ENCODE data around the gene BRD1.

BRD1 gene

DNA sequence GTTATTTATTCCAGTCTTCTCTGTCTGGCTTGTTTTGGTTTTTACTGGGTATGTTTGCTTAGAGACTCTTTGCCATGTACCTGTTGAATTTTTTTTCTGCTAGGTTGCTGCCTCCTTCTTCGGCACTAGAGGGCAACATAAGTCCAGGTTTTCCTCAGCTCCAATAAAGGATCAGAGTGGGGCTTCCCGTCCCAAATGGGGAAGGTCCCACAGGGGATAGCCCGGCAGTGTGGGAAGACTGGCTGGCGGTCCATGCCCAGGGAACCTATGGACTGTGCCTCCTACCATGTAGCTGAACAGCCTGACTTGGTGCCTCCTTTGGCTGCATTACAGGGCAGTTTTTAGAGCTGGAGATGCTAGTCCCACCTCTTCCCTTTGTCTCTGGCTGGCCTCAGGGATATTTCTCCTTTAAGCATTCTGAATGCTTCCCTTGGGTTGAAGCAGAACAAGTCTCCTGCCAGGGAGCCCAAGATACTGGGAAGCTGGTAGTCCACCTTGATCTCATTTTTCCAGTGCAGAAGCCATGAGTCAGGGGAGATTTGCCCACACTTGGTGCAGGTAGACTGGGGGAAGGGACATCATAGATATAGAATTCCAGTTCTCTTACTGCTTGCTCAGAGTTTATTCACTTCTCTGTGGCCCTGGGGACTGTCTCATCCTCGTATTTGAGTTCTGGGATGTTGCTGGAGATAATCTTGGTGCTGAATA, 60.2 kb downstream of the BRD1 start:
- no peak overlapping the region for H3K27ac ChIP-seq (replicated peaks)
- TF ChIP-seq GABPA (IDR thresholded peaks at IDR 0.05; ENCODE audit: low read depth), result no peak
- TF ChIP-seq, protein P1, sequence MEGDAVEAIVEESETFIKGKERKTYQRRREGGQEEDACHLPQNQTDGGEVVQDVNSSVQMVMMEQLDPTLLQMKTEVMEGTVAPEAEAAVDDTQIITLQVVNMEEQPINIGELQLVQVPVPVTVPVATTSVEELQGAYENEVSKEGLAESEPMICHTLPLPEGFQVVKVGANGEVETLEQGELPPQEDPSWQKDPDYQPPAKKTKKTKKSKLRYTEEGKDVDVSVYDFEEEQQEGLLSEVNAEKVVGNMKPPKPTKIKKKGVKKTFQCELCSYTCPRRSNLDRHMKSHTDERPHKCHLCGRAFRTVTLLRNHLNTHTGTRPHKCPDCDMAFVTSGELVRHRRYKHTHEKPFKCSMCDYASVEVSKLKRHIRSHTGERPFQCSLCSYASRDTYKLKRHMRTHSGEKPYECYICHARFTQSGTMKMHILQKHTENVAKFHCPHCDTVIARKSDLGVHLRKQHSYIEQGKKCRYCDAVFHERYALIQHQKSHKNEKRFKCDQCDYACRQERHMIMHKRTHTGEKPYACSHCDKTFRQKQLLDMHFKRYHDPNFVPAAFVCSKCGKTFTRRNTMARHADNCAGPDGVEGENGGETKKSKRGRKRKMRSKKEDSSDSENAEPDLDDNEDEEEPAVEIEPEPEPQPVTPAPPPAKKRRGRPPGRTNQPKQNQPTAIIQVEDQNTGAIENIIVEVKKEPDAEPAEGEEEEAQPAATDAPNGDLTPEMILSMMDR (IDR thresholded peaks at IDR 0.05; ENCODE audit: insufficient read depth, low read length), result peak; percentile 55
- no peak overlapping the region for H3K4me3 ChIP-seq (replicated peaks; ENCODE audit: insufficient read depth, low read length)
- DNase-seq (ENCODE audit: low read depth in 1 of 2, low spot score in 1 of 2), result peak; percentile 51 to 61
- no peaks in the 10 kb centered on the region for H3K27me3 ChIP-seq (ENCODE audit: insufficient read depth, poor library complexity, severe bottlenecking)

DNA sequence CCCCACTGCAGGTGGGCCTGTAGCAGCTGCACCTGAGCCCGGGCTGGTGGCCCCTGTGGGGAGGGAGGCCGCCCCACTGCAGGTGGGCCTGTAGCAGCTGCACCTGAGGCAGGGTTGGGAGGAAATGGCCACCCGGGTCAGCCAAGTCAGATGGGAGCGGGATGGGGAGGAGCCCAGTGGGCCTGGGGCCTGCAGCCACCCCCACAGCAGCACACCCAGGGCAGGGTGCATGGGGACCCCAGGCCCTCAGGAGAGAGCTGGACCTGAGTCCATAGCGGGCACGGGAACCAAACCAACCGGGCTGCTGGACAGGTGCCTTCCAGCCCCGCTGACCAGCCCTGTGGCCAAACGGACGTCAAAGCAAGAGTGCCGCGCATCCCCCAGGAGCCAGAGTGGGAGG, 61.7 kb downstream of the BRD1 start:
- TF ChIP-seq SPI1 (IDR thresholded peaks at IDR 0.05; ENCODE audit: borderline replicate concordance, low read depth), result no peak
- TF ChIP-seq POLR2AphosphoS5 (IDR thresholded peaks at IDR 0.05; ENCODE audit: low read depth), result no peak
- TF ChIP-seq, protein P1 (IDR thresholded peaks at IDR 0.05; ENCODE audit: insufficient read depth, low read length), result no peak
- TF ChIP-seq GABPA (IDR thresholded peaks at IDR 0.05; ENCODE audit: low read depth), result no peak
- TF ChIP-seq, protein P2, sequence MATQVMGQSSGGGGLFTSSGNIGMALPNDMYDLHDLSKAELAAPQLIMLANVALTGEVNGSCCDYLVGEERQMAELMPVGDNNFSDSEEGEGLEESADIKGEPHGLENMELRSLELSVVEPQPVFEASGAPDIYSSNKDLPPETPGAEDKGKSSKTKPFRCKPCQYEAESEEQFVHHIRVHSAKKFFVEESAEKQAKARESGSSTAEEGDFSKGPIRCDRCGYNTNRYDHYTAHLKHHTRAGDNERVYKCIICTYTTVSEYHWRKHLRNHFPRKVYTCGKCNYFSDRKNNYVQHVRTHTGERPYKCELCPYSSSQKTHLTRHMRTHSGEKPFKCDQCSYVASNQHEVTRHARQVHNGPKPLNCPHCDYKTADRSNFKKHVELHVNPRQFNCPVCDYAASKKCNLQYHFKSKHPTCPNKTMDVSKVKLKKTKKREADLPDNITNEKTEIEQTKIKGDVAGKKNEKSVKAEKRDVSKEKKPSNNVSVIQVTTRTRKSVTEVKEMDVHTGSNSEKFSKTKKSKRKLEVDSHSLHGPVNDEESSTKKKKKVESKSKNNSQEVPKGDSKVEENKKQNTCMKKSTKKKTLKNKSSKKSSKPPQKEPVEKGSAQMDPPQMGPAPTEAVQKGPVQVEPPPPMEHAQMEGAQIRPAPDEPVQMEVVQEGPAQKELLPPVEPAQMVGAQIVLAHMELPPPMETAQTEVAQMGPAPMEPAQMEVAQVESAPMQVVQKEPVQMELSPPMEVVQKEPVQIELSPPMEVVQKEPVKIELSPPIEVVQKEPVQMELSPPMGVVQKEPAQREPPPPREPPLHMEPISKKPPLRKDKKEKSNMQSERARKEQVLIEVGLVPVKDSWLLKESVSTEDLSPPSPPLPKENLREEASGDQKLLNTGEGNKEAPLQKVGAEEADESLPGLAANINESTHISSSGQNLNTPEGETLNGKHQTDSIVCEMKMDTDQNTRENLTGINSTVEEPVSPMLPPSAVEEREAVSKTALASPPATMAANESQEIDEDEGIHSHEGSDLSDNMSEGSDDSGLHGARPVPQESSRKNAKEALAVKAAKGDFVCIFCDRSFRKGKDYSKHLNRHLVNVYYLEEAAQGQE (IDR thresholded peaks at IDR 0.05; ENCODE audit: insufficient replicate concordance, low read depth), result no peak
- no peak overlapping the region for H3K27ac ChIP-seq (replicated peaks)
- DNase-seq (ENCODE audit: low read depth in 1 of 2, low spot score in 1 of 2), result no peak
- H3K27me3 ChIP-seq (ENCODE audit: insufficient read depth, poor library complexity, severe bottlenecking), result no peaks in the 10 kb centered on the region
- H3K4me3 ChIP-seq (replicated peaks; ENCODE audit: insufficient read depth, low read length), result no peak overlapping the region

DNA sequence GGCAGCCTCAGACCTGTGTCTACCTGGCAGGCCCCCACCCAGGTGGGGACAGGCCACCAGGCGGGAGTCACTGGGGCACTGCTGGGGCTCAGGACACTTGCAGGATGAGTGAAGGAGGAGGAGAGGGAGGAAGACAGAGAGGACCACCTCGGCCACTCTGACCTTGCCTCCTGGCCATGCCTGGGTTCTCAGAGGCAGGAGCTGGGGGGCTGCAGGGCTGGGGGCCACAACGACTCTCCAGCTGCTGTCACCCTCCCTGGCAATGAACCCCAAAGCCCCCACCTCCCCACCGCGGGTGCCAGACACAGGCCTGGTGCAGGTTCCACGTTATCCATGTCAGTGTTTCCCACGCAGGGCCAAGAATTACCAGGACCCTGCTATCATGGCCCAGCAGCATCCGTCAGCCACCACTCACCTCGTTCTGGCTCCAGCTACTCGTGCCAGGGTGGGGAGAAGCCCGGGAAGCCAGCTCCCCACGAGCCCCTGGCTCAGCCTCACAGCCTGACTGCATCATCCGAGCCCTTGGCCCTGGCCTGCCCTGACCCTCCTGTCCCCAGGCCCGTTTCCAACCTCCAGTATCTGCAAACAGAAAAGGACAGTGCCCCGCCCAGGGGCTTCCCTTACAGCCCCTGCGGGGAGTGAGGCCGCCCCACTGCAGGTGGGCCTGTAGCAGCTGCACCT, 62.4 kb downstream of the BRD1 start:
- DNase-seq (ENCODE audit: low read depth in 1 of 2, low spot score in 1 of 2), result no peak
- Histone ChIP-seq H3K27me3 (ENCODE audit: insufficient read depth, poor library complexity, severe bottlenecking) (no peaks in the 10 kb centered on the region), H3K4me3 (replicated peaks; ENCODE audit: insufficient read depth, low read length) (no peak overlapping the region), H3K27ac (replicated peaks) (no peak overlapping the region)
- TF ChIP-seq GABPA (IDR thresholded peaks at IDR 0.05; ENCODE audit: low read depth) (no peak), SPI1 (IDR thresholded peaks at IDR 0.05; ENCODE audit: borderline replicate concordance, low read depth) (no peak), POLR2AphosphoS5 (IDR thresholded peaks at IDR 0.05; ENCODE audit: low read depth) (no peak)
- TF ChIP-seq, protein P2 (IDR thresholded peaks at IDR 0.05; ENCODE audit: insufficient replicate concordance, low read depth), result no peak
- TF ChIP-seq, protein P1 (IDR thresholded peaks at IDR 0.05; ENCODE audit: insufficient read depth, low read length), result no peak
